Endothelial cell of umbilical vein (primary cell): ENCODE results near the gene WDR89. TPM values are rescaled to one million over a fixed set of nuclear protein-coding genes. Genes with fewer than 3 reads are reported as not detected.

ENCODE experiments used
- BruUV-seq: library from RNA; stranded (reverse); fragments of 400-500 nt; replicated peaks from 2 replicates; lab custom pipeline; 2021; lab: Mats Ljungman, UMichigan
- CTCF ChIA-PET: fragments of 300-600, 350-600 bp; sonication (Branson Sonifier 250); formaldehyde crosslinking; loops from one replicate; lab custom pipeline; 2021; ENCODE audit warnings: antibody characterized with exemption, inconsistent platforms; lab: Charles Lee
- POLR2A ChIA-PET: fragments of 300-600, 350-600 bp; sonication (Branson Sonifier 250); formaldehyde crosslinking; loops from one replicate; lab custom pipeline; 2021; ENCODE audit warnings: antibody characterized with exemption, inconsistent platforms; lab: Charles Lee
- DNase-seq: peaks from one replicate; pipeline ENCODE4 v3.0.0-alpha.2; 2011; ENCODE audit warnings: low read depth, low spot score
- FAIRE-seq: peaks from 2 replicates; lab custom pipeline; 2011; peaks lifted over from hg19 to GRCh38; lab: Jason Lieb, UNC
- H2AFZ ChIP-seq: 2 replicates; pipeline ENCODE4 v1.6.0; 2012; ENCODE audit warnings: low read depth, low read length, control low read depth, inconsistent platforms
- H3K27ac ChIP-seq: 2 replicates; pipeline ENCODE4 v1.5.1; 2011; ENCODE audit warnings: low read depth, mild to moderate bottlenecking, control low read depth, low read length, moderate library complexity; ENCODE audit not compliant: insufficient read depth
- H3K27me3 ChIP-seq, 2 experiments: 2 replicates each; pipeline versions ENCODE4 v1.6.0 to v1.6.1; 2011; ENCODE audit warnings: low read length in 2 of 2, mixed read lengths in 1 of 2; ENCODE audit not compliant: control insufficient read depth in 2 of 2, insufficient read depth in 2 of 2
- H3K36me3 ChIP-seq, 2 experiments: 2 replicates in 1 of 2; 3 replicates in 1 of 2; pipeline ENCODE4 v1.5.1; 2011; ENCODE audit warnings: low read length in 2 of 2, mild to moderate bottlenecking in 1 of 2, moderate library complexity in 1 of 2; ENCODE audit not compliant: control insufficient read depth in 2 of 2, insufficient read depth in 2 of 2; ENCODE audit errors: extremely low read depth in 1 of 2
- H3K4me1 ChIP-seq: 3 replicates; pipeline ENCODE4 v1.5.1; 2011; ENCODE audit warnings: mild to moderate bottlenecking, low read length; ENCODE audit not compliant: control insufficient read depth, insufficient read depth; ENCODE audit errors: extremely low read depth
- H3K4me2 ChIP-seq: 2 replicates; pipeline ENCODE4 v1.6.1; 2011; ENCODE audit warnings: low read length, control low read depth, mixed read lengths; ENCODE audit not compliant: insufficient read depth
- H3K4me3 ChIP-seq, 3 experiments: fragments of 200-600 bp in 1 of 3; sonication (generic), shearing (Covaris generic) in 1 of 3; replicated peaks in 1 of 3; 2 replicates each; pipeline ENCODE4 v1.5.1; 2011 to 2016; ENCODE audit warnings: control low read depth in 3 of 3, low read length in 3 of 3, mild to moderate bottlenecking in 2 of 3, inconsistent platforms in 1 of 3, low read depth in 1 of 3, moderate library complexity in 1 of 3; ENCODE audit not compliant: insufficient read depth in 1 of 3
- H3K79me2 ChIP-seq: 2 replicates; pipeline ENCODE4 v1.6.0; 2012; ENCODE audit warnings: low read length, inconsistent platforms; ENCODE audit not compliant: control insufficient read depth, insufficient read depth
- H3K9ac ChIP-seq: replicated peaks from 2 replicates; pipeline ENCODE3; 2011; ENCODE audit warnings: low read length, control low read depth; ENCODE audit not compliant: insufficient read depth; ENCODE audit errors: extremely low read depth
- H3K9me1 ChIP-seq: replicated peaks from 3 replicates; pipeline ENCODE4 v1.6.0; 2011; ENCODE audit warnings: mild to moderate bottlenecking, low read length; ENCODE audit not compliant: control insufficient read depth, insufficient read depth; ENCODE audit errors: extremely low read depth
- H3K9me3 ChIP-seq: replicated peaks from 2 replicates; pipeline ENCODE4 v1.5.1; 2012; ENCODE audit warnings: low read length, inconsistent platforms; ENCODE audit not compliant: control insufficient read depth, insufficient read depth
- H4K20me1 ChIP-seq: replicated peaks from 2 replicates; pipeline ENCODE3; 2011; ENCODE audit warnings: mild to moderate bottlenecking, low read length; ENCODE audit not compliant: control insufficient read depth, insufficient read depth; ENCODE audit errors: extremely low read depth
- EZH2 ChIP-seq: IDR thresholded peaks from 2 replicates; pipeline ENCODE4 v1.6.1; 2012; ENCODE audit warnings: borderline replicate concordance, low read depth, mild to moderate bottlenecking, moderate library complexity, low read length, inconsistent platforms; ENCODE audit not compliant: severe bottlenecking
- FOS ChIP-seq: IDR thresholded peaks from 2 replicates; pipeline ENCODE4 v1.6.1; 2011; ENCODE audit warnings: mild to moderate bottlenecking, low read length, moderate library complexity, borderline replicate concordance; ENCODE audit not compliant: insufficient read depth
- GATA2 ChIP-seq: IDR thresholded peaks from 2 replicates; pipeline ENCODE4 v1.7.0; 2011; ENCODE audit warnings: low read depth, mild to moderate bottlenecking, moderate library complexity, mixed read lengths, low read length; ENCODE audit not compliant: insufficient read length, insufficient read depth
- JUN ChIP-seq: IDR thresholded peaks from 2 replicates; pipeline ENCODE4 v1.6.1; 2011; ENCODE audit warnings: borderline replicate concordance, low read depth; ENCODE audit not compliant: insufficient read length, insufficient read depth
- MYC ChIP-seq: IDR thresholded peaks from one replicate; pipeline ENCODE4 v1.6.1; 2011; ENCODE audit warnings: mild to moderate bottlenecking, low read depth, low read length
- POLR2A ChIP-seq: IDR thresholded peaks from 2 replicates; pipeline ENCODE4 v1.6.1; 2012; ENCODE audit warnings: low read depth, mild to moderate bottlenecking, control low read depth, low read length
- POLR2AphosphoS5 ChIP-seq: IDR thresholded peaks from 2 replicates; pipeline ENCODE4 v1.6.1; 2012; ENCODE audit warnings: low read depth, mild to moderate bottlenecking, control low read depth, low read length, moderate library complexity; ENCODE audit not compliant: insufficient read depth
- dilution Hi-C: fragments of 300-500 bp; cut with MboI; formaldehyde crosslinking; loops from one replicate; pipeline ENCODE4 v1.15.0; 2019; ENCODE audit warnings: low sequenced_read_pairs; ENCODE audit not compliant: extremely low pct_ligation_motif_present
- intact Hi-C: fragments of 100-400 bp; cut with micrococcal nuclease; formaldehyde crosslinking; loops from one replicate; pipeline ENCODE4 v1.10.0; 2022
- polyA plus RNA-seq, 4 experiments: library from polyadenylated mRNA; depleted of rRNA in 3 of 4; stranded (reverse) in 3 of 4; unstranded in 1 of 4; fragments of >200 nt; gene quantifications; 2 replicates each; pipeline versions ENCODE4 v1.2.1 to v1.2.3, GENCODE V29; 2011 to 2012; ENCODE audit warnings: missing spikeins in 1 of 4
- total RNA-seq: library from RNA; stranded (reverse); gene quantifications from 2 replicates; pipeline ENCODE4 v1.2.3, GENCODE V29; 2021
- TF ChIP-seq, protein P1 (sequence below): IDR thresholded peaks from 2 replicates; pipeline ENCODE4 v1.6.1; 2011; ENCODE audit not compliant: insufficient read depth, insufficient read length
- TF ChIP-seq, protein P2 (sequence below), 2 donors: IDR thresholded peaks; 1 replicate in 1 of 2; 2 replicates in 1 of 2; pipeline ENCODE4 v1.5.1; 2011; ENCODE audit warnings: low read length in 2 of 2, mild to moderate bottlenecking in 2 of 2, moderate library complexity in 2 of 2, control low read depth in 1 of 2, inconsistent platforms in 1 of 2, low read depth in 1 of 2; ENCODE audit not compliant: insufficient read depth in 1 of 2; ENCODE audit errors: extremely low read depth in 1 of 2

The WDR89 gene
- total and polyA plus RNA-seq, 2 donors (not counting 3 experiments of a cell fraction or from before 2014, with no cell fraction given), result 3.5 to 10.7 TPM

DNA sequence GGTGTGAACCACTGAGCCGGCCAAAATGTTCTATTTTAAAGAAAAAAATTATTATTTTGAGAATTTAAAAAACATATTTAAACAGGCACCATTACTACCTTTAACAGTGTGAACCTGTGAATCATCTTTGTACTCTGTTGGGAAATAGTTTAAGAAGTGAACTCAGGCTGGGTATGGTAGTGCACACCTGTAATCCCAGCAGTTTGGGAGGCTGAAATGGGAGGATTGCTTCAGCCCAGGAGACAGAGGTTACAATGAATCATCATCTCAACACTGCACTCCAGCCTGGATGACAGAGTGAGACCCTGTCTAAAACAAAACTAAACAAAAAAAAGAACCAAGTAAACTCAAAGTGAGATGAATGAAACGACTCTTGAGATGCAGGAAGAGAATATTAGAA lies 3.1 kb upstream of the WDR89 start:
- H3K4me3 ChIP-seq, result no peak overlapping the region
- intact Hi-C loops, result loop anchor here (5.0 to 10.0 kb wide), 3 partner anchors 208 to 860 kb away; partner anchors contain the start of genes SYNE2, ZBTB1 and ZBTB25
- POLR2A ChIA-PET, result no interaction called here

More for the DNA sequence above, 3.1 kb upstream of the WDR89 start:
- CTCF ChIA-PET, result interaction anchor here (1.0 to 1.3 kb wide), 2 partner anchors 11 kb away, joined by 3 to 5 read pairs; no protein-coding TSS in a partner anchor
- Histone ChIP-seq H3K9me3 (no peaks in the 10 kb centered on the region), H3K27ac (no peak overlapping the region), H3K79me2 (peaks cover 7% of the 10 kb centered on the region), H3K27me3 (no peaks in the 10 kb centered on the region), H3K4me1 (peaks cover 4% of the 10 kb centered on the region), H4K20me1 (no peaks in the 10 kb centered on the region), H3K4me2 (no peak overlapping the region), H3K9ac (no peak overlapping the region), H3K36me3 (no peaks in the 10 kb centered on the region), H2AFZ (no peak overlapping the region), H3K9me1 (no peaks in the 10 kb centered on the region)
- no peak for DNase-seq
- FAIRE-seq, result no peak
- dilution Hi-C loops, result no loop called here
- BruUV-seq, result no TSS peak
- no peak for TF ChIP-seq GATA2
- TF ChIP-seq JUN, result no peak
- no peak for TF ChIP-seq EZH2
- TF ChIP-seq FOS, result no peak
- no peak for TF ChIP-seq POLR2A
- TF ChIP-seq POLR2AphosphoS5, result no peak
- TF ChIP-seq, protein P1, sequence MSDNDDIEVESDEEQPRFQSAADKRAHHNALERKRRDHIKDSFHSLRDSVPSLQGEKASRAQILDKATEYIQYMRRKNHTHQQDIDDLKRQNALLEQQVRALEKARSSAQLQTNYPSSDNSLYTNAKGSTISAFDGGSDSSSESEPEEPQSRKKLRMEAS, result no peak
- TF ChIP-seq, protein P2, sequence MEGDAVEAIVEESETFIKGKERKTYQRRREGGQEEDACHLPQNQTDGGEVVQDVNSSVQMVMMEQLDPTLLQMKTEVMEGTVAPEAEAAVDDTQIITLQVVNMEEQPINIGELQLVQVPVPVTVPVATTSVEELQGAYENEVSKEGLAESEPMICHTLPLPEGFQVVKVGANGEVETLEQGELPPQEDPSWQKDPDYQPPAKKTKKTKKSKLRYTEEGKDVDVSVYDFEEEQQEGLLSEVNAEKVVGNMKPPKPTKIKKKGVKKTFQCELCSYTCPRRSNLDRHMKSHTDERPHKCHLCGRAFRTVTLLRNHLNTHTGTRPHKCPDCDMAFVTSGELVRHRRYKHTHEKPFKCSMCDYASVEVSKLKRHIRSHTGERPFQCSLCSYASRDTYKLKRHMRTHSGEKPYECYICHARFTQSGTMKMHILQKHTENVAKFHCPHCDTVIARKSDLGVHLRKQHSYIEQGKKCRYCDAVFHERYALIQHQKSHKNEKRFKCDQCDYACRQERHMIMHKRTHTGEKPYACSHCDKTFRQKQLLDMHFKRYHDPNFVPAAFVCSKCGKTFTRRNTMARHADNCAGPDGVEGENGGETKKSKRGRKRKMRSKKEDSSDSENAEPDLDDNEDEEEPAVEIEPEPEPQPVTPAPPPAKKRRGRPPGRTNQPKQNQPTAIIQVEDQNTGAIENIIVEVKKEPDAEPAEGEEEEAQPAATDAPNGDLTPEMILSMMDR (IDR thresholded peaks at IDR 0.05; ENCODE audit: extremely low read depth in 1 of 2, insufficient read depth in 1 of 2, low read depth in 1 of 2, low read length in 2 of 2), result no peak
- TF ChIP-seq MYC, result no peak
